NCI-H1417 (cell line): ENCODE measurements around the gene MLLT10.
"Not testable (repeated sequence)": the region's sequence is repeated elsewhere in the genome, so short reads cannot be mapped to it uniquely, and the experiment has no call there.

Experiments used
- DNase-seq, 3 experiments: peaks; one replicate each; lab custom pipeline; 2025; lab: John Stamatoyannopoulos, UW

MLLT10 gene

DNA sequence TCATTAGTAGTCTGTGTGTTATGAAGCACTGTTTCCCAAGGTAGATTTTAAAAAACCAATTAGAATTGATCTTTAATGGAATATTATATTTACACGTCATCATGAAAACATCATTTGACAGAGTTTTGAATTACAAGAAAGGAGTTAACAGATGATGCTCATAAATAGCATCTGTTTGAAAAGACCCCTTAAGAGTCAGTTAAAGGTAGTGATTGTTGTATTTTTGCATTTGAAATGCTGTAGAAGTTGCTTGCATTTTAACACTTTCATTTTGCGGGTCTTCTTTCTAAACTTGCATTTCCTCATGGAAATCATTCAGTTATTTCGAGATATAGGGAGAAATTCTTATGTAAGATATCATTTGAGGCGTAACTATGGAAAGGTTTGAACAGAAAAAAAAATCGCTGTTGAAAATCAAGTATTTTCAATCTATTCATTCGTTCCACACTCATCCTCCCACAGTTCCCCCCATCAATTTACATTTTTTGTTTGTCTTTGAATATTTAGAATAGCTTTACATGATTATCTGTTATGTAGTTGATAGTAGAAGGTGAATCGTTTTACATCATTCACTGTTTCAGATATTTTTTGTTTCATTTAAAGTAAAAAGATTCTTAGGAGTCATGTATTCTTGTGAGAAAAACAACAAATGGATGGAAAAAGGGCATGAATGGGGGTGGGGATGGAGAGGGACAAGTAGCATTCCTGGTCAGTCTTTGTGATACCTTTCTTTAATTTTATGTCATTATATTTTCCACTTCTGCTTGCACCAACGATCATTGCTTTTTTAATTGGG is 5.6 kb upstream of the MLLT10 start:
- peak in 2 of 3 experiments; percentile 35 to 77 for DNase-seq

DNA sequence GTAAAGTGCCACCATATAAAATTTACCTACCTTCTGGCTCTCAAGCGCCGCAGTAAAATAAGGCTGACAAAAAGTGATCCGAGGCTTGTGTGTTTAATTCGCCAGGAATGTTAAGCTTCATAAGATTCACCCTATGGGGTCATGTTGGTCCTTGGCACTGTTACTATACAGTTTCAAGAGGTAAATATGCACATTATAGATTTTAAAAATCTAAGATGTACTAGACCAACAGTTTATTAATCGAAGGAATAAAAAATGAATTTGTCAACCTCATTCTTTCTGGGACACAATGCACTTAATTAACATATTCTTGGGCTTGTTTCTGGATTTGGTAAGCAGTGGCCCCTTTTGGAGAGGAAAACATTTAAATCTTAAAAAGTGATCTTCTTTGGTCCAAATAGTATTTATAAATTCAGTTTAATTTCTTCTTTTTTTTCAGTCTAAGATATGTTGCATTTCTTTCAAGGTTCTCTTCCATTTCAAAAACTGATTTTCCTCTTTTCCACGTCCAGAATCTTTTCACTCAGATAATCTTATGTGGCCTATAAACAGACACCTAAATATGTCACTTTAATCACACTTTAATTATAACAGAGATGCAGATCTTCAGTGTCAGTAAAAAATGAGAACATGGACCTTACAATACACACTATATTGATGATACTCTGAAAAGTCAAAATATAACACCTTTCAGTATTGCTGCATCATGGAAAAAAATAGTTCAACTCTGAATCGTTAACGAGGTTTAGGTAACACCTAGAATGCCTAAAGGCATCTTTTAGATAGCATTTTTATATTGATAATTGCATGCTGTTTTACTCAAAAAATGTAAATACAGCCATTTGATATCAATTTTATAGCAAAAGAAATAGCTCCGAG is 4.8 kb upstream of the MLLT10 start:
- peak in 2 of 3 experiments; percentile 23 to 77 for DNase-seq

DNA sequence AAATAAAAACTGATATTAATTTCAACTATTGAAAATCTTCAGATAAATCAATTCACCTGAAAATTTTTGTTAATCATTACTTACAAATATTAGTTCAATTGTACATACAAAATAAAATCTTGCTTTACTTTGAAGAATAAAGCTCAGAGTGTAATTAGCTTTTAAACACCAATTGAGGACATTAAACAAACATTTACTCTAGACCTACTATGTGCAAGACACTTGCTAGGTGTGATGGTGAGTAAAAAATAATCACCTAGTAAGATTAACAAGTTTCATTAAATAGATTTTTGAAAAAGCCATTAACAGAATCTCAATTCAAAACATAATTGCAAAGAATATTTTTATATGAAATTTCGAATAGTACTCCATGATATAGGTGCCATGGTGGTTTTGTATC is 3.9 kb upstream of the MLLT10 start:
- no peak for DNase-seq

DNA sequence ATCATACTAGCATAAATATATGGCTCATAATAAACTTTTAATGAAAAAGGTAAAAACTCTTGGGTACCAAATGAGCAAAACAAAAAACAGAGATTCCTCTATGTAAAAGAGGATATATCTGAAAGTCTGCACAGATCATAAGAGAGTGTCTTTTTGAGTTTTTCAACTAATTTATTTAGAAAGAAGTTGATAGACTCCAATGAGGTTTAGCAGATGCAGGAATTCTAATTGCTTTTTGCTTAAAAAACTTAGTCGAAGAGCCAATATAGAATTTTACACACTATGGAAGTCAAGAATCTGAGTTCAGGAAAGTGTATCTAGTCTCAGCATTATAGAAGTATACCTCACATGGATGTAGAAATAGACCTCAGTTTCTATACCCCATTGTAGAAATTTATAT is 3.4 kb upstream of the MLLT10 start:
- DNase-seq = peak in 1 of 3 experiments; percentile 58

DNA sequence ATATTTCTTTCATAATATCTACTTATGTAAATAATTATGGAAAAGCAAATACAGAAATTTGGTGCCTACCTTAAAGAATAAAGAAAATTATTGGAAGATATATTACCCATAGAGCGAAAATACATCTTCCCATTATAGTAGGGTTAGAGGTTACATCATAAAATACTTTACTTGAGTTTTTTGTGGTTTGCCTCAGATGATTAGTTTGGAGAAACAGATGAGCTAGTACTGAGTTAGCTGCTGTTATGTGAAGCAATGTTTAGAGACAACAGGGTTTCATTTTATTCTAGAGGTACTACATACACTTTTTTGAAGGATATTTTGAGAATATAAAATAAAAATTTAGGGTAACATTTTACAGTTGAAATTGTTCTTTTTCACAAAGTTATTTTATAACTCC is 2.9 kb upstream of the MLLT10 start:
- peak in 1 of 3 experiments; percentile 56 for DNase-seq

DNA sequence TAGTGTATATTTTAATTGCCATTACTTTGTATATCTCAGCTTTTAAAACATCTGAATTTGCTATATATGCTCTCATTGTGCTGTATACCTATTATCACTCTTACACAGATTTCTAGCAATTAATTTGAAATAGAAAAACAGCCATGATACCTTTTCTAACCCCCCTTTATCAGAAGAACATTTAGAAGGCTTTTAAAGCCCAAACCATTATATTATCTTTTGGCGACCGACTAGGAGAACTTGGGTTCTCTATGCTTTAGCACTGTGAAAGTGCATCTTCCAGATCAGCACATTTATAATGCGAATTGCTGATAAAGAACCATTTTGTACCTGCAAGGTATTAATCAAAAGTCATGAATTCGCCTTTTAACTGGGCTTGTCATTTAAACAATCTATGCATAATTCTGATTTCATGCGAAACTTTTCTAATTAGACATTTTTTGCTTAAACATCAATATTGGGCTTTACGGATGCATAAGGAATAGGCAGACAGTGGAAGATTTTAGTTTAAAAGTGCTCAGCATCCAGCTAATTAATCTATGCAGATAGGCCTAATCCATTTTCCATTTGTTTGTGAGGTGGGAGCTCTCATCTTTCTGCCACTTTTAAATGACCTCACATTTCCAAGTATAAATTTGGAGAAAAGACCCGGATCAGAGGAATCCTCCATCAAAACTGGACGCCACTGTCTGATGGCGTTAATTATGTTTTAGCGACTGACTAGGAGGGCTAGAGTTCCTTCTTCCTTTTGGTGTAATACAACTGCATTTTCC is 1.2 kb upstream of the MLLT10 start:
- DNase-seq = peak in 2 of 3 experiments; percentile 35 to 63

DNA sequence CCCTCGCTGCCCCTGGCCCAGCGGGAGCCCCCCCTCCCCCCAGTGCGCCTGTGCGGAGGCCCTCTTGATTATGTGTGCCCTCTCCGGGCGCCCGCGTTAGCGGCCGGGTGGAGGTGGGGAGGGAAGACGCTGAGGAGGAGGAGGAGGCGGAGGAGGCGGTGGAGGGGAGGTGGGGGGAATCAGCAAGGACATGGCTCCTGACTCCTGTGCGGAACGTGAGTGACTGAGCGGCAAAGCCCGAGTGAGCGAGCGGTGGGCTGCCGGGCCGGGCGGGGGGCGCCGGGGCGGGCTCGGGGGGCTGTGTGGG is 201 bp downstream of the MLLT10 start:
- DNase-seq = no peak

DNA sequence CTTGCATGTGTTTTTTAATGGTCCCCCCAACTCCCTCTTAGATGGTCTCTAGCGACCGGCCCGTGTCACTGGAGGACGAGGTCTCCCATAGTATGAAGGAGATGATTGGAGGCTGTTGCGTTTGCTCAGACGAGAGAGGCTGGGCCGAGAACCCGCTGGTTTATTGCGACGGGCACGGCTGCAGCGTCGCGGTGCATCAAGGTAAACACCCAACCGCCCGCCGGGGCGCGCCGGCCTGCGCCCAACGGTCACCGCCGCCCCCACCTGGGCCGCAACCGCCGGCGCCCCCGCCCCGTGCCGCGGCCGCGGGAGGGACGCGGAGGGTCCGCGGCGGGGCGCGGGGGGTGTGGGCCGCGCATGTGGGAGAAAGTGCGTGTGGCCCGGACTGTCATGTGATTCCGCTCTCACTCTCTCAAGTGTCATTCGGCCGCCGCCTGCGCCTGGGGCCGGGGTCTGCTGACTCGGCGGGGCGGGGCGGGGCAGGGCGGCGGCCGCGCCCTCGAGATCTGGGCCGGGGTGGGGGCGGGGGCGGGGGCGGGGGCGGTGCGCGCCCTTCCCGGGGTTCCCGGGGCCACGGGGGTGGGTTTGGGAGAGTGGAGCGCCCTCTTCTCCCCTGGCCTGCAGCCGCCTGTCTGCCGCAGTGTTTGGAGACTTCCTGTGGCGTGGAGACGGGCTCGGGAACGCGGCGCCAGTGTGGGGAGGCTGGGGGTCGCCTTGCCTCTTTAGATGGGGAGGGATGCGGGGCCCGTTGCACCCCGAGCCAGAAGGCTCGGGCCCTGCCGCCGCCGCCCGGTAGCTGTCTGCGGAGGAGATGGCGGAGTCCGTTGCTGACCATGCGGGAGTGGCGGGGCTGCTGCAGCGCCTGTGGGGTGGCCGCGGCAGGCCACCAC is 817 bp downstream of the MLLT10 start:
- peak; percentile 44 to 74 (median 63) for DNase-seq

DNA sequence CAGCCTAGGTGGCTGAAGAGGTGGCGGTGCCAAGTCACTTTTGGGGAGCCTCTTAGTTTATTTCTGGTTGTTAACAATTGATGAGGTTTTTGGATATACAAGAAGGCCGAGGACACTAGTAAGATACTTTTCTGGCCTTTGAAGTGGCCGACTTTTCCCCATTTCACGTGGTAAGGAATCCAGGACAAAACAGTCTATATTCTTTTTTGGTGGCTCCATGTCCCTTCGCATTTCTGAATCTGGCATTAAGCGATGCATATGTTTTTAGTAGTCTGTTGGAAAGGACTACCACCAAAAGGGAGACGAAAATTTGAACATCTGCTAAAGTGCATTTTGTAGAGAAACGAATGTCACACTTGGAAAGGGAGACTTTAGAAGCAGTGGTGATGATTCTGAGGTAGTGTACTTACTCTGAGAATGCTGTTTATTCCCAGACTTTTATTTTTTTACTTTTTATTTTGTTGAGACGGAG is 1.5 kb downstream of the MLLT10 start:
- DNase-seq = peak in 1 of 3 experiments; percentile 38

DNA sequence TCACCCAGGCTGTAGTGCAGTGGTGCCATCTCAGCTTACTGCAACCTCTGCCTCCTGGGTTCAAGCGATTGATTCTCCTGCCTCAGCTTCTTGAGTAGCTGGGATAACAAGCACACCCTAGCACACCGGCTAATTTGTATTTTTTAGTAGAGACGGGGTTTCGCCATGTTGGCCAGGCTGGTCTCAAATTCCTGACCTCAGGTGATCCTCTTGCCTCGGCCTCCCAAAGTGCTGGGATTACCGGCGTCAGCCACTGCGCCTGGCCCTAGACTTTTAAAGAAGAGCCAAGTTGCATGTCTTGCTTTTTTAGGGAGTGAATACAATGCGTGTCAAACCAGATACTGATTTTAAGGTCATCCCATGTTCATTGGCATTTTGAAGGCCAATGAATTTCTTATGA is 1.9 kb downstream of the MLLT10 start:
- DNase-seq = not testable (repeated sequence)

DNA sequence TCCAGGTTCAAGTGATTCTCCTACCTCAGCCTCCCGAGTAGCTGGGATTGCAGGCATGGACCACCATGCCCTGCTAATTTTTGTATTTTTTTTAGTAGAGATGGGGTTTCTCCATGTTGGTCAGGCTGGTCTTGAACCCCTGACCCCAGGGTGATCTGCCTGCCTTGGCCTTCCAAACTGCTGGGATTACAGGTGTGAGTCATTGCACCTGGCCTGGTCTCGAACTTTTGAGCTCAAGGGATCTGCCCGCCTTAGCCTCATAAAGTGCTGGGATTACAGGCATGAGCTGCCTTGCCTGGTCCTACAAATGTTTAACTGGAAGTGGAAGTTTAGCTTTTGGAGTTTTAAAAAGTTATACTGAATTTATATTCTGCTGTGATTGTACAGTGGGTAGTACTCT is 2.8 kb downstream of the MLLT10 start:
- no peak for DNase-seq

DNA sequence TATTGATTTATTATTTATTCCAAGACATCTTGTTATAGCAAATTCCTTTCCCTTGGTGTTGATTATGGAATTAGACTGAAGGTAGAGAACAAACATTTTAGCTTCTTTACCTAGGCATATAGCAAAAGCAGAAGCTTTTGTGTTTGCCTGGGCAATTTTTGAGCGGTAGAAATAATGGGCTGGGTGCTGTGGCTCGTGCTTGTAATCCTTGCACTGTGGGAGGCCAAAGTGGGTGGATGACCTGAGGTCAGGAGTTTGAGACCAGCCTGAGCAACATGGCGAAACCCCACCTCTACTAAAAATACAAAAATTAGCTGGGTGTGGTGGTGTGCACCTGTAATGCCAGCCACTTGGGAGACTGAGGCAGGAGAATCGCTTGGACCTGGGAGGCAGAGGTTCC is 6.7 kb downstream of the MLLT10 start:
- DNase-seq = not testable (repeated sequence)

DNA sequence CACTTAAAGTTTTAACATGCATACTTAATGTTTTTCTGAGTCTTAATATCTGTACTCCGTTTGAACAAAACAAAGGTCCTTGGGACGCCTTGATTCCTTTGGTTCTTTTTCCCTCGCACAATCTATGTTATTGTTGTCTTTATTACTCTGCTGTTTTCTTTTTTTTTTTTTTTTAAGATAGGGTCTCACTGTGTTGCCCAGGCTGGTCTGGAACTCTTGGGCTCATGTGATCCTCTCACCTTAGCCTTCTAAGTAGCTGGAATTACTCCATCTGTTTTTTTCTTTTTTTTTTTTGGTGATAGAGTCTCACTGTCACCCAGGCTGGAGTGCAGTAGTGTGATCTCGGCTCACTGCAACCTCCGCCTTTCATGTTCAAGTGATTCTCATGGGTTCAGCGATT is 13.2 kb downstream of the MLLT10 start:
- no peak for DNase-seq

DNA sequence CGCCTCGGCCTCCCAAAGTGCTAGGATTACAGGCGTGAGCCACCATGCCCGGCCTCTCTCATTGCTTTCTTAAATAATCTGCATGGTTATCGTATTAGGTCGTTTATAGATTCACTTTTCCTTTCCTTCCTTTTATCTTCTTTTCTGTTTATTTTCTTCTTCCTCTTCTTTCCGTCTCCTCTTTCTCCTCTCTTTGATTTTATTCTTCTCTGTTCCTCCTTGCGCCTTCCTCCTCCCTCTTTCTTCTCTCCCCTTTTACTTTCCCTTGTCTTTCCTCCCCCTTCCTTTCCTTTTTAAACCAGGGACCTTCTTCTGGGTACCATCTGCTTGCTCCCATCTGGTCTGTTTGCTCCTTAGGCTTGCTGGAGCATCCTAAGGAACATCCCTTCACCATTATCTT is 18.6 kb downstream of the MLLT10 start:
- DNase-seq = no peak

DNA sequence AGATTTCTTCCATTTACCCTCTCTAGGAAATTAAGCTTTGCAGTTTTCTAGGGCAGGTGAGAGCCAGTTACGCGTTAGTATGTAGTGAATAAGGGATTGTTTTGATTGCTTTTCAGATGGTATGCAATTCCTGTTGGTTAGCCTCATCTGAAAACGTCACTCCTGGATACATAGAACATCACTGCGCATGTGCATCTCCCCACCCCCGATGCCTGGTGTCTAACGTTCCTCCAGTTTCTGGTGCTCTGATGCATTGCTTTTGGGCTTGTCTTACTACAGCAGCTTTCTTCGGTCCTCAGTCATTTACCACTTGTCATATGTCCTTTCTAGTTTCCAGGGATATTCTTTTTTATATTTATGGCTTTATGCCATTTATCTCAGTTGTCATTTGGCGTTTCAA is 22.5 kb downstream of the MLLT10 start:
- no peak for DNase-seq

DNA sequence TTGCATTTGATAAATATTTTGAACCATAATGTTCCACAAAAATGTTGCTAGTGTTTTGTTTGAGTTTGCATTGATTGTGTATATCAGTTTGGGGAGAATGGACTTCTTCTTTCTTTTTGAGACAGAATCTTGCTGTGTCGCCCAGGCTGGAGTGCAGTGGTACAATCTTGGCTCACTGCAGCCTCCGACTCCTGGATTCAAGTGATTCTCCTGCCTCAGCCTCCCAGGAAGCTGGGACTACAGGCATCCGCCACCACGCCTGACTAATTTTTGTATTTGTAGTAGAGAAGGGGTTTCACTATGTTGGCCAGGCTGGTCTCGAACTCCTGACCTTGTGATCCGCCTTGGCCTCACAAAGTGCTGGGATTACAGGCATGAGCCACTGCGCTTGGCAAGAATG is 25.0 kb downstream of the MLLT10 start:
- DNase-seq = not testable (repeated sequence)

DNA sequence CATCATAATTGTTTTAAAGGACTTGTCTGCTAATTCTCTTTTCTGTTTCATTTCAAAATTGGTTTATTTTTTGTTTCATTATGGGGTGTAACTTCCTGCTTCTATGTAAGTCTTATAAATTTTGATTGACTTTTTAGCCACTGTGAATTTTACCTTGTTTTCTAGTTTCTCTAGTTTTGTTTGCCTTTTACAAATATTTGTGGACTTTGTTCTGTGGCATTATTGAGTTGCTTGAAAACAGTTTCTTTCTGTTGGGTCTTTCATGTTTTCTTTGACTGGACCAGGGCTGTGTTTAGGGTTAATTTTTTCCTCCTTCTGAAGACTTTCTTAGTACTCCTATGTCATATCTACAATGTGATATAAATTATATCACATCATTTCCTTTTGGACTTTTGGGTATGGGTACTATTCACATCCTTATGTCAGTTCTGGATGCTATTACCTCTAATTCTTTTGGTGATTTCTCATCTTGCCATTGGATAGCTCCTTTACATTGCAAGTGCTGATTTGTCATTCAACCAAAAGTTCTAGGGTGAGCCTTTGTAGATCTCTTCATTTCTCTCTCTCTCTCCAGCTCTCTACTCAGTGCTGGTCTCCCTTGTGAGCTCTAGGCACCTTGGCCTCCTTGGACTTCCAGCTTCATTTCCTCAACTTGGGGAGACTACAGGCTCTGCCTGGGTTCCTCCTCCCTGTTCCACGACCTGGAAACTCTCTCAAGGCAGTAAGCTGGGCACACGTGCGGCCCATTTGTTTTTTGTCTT is 36.9 kb downstream of the MLLT10 start:
- no peak for DNase-seq

DNA sequence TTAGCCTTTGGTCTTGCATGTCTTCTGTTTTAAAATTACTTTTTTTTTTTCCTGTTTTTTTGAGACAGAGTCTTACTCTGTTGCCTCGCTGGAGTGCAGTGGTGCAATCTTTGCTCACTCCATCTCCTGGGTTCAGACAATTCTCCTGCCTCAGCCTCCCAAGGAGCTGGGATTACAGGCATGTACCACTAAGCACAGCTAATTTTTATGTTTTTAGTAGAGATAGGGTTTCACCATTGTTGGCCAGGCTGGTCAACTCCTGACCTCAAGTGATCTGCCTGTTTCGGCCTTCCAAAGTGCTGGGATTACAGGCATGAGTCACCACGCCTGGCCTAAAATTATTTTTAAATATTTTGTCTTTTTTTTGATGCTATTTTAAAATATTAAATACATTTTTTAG is 38.5 kb downstream of the MLLT10 start:
- DNase-seq = no peak

DNA sequence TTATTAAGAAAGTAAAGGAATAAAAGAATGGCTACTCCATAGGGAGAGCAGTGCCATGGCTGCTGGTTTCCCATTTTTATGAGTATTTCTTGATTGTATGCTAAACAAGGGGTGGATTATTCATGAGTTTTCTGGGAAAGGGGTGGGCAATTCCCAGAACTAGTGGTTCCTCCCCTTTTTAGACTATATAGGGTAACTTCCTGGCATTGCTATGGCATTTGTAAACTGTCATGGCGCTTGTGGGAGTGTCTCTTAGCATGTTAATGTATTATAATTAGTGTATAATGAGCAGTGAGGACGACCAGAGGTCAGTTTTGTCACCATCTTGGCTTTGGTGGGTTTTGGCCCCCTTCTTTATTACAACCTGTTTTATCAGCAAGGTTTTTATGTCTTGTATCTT is 40.5 kb downstream of the MLLT10 start:
- DNase-seq = not testable (repeated sequence)

DNA sequence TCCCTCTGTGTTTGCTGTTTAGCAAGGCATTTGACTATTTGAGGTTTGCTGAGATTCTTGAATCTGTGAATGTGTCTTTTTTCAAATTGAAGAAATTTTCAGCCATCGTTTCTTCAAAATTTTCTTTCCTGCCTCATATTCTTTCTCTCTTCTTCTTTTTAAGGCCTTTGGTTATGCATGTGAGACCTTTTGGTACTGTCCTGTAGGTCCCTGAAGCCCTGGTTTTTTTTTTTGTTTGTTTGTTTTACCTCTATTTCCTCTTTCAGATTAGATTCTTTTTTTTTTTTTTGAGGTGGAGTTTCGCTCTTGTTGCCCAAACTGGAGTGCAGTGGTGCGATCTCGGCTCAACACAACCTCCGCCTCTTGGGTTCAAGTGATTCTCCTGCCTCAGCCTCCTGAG is 45.3 kb downstream of the MLLT10 start:
- no peak for DNase-seq

DNA sequence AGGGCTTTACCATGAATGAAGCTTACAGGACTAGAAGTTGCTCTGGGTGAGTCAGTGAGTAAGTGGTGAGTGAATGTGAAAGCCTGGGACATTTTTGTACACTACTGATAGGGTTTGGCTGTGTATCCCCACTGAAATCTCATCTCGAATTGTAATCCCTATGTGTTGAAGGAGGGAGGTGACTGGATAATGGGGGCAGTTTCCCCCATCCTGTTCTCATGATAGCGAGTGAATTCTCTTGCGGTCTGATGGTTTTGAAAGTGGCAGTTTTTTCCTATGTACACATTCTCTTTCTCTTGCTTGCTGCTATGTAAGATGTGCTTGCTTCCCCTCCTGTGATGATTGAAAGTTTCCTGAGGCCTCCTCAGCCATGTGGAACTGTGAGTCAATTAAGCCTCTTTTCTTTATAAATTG is 47.4 kb downstream of the MLLT10 start:
- not testable (repeated sequence) for DNase-seq
